LNCaP clone FGC (cell line): ENCODE results near the gene MTURN.
A peak's percentile ranks its signal among the peaks of the same experiment; 100 is the strongest.

Experiments
- DNase-seq: peaks from one replicate; pipeline ENCODE4 v3.0.0-alpha.2; 2011; ENCODE audit warnings: low read depth
- H3K4me3 ChIP-seq: 2 replicates; pipeline ENCODE4 v1.5.1; 2011; ENCODE audit warnings: mild to moderate bottlenecking, low read depth, low read length, control low read depth
- TF ChIP-seq, protein P1 (sequence below): IDR thresholded peaks from 2 replicates; pipeline ENCODE4 v1.5.1; 2012; ENCODE audit warnings: mild to moderate bottlenecking; ENCODE audit not compliant: control insufficient read depth, insufficient read depth; ENCODE audit errors: extremely low read depth

The MTURN gene

GRCh38 chr7:30160329-30160728 lies 25.5 kb downstream of the MTURN start:
- TF ChIP-seq, protein P1, sequence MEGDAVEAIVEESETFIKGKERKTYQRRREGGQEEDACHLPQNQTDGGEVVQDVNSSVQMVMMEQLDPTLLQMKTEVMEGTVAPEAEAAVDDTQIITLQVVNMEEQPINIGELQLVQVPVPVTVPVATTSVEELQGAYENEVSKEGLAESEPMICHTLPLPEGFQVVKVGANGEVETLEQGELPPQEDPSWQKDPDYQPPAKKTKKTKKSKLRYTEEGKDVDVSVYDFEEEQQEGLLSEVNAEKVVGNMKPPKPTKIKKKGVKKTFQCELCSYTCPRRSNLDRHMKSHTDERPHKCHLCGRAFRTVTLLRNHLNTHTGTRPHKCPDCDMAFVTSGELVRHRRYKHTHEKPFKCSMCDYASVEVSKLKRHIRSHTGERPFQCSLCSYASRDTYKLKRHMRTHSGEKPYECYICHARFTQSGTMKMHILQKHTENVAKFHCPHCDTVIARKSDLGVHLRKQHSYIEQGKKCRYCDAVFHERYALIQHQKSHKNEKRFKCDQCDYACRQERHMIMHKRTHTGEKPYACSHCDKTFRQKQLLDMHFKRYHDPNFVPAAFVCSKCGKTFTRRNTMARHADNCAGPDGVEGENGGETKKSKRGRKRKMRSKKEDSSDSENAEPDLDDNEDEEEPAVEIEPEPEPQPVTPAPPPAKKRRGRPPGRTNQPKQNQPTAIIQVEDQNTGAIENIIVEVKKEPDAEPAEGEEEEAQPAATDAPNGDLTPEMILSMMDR, result no peak
- H3K4me3 ChIP-seq, result no peak overlapping the region
- DNase-seq, result no peak

DNA sequence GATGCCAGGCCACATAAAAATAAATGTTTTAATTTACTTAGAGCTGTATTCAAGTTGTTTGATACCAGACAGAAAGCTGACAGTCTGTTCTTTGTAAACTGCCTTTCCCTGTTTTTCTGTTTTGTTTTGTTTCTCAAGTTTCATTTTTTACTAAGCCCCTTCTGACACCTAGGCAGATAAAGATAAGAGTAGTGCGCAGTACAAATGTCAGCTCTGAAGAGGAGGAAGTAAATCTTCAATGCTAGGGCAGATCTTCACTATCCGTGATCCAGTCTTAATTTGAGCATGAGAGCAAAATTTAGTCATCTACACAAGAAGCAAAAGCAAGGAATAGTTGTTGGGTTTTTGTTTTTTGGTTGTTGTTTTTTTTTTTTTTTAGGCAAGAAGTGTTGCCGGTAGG lies 27.3 kb downstream of the MTURN start:
- TF ChIP-seq, protein P1, result no peak
- no peak for DNase-seq
- H3K4me3 ChIP-seq, result no peak overlapping the region

GRCh38 chr7:30162622-30163124 lies 27.9 kb downstream of the MTURN start:
- no peak overlapping the region for H3K4me3 ChIP-seq

GRCh38 chr7:30163231-30163894 lies 28.6 kb downstream of the MTURN start:
- DNase-seq, result no peak
- H3K4me3 ChIP-seq, result no peak overlapping the region
- TF ChIP-seq, protein P1, result no peak

More at GRCh38 chr7:30162622-30163124, 27.9 kb downstream of the MTURN start:
- no peak for DNase-seq
- TF ChIP-seq, protein P1, result no peak

GRCh38 chr7:30164567-30164966 lies 29.8 kb downstream of the MTURN start:
- TF ChIP-seq, protein P1, result peak; percentile 56
- no peak for DNase-seq
- no peak overlapping the region for H3K4me3 ChIP-seq

DNA sequence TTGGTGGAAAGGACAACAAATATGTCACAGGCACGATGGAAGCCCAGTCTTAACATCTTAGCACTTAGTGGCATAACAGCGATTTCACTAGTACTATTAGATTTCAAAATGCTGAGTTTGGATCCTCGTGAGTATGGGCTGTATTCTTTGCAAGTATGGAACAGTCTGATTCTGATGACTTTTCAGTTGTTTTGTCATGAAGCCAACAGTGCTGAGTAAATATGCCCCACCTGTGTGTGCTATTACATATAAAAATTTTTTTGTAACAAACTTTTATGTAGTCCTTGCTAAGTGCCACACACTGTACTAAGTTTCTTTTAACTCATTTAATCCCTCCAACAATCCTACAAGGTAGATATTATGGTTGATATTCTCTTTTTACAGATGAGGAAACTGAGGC lies 30.8 kb downstream of the MTURN start:
- no peak for DNase-seq

More for the DNA sequence above, 30.8 kb downstream of the MTURN start:
- TF ChIP-seq, protein P1, result no peak
- H3K4me3 ChIP-seq, result no peak overlapping the region
